NCI-H187 treated with DMSO at 0.1 percent for 48 hours (cell line): Measurements from ENCODE around the gene CPNE1.
"Not testable (repeated sequence)": the region's sequence is repeated elsewhere in the genome, so short reads cannot be mapped to it uniquely, and the experiment has no call there.

ENCODE experiments used
- DNase-seq: peaks from one replicate; lab custom pipeline; 2025; lab: John Stamatoyannopoulos, UW

Gene CPNE1

DNA sequence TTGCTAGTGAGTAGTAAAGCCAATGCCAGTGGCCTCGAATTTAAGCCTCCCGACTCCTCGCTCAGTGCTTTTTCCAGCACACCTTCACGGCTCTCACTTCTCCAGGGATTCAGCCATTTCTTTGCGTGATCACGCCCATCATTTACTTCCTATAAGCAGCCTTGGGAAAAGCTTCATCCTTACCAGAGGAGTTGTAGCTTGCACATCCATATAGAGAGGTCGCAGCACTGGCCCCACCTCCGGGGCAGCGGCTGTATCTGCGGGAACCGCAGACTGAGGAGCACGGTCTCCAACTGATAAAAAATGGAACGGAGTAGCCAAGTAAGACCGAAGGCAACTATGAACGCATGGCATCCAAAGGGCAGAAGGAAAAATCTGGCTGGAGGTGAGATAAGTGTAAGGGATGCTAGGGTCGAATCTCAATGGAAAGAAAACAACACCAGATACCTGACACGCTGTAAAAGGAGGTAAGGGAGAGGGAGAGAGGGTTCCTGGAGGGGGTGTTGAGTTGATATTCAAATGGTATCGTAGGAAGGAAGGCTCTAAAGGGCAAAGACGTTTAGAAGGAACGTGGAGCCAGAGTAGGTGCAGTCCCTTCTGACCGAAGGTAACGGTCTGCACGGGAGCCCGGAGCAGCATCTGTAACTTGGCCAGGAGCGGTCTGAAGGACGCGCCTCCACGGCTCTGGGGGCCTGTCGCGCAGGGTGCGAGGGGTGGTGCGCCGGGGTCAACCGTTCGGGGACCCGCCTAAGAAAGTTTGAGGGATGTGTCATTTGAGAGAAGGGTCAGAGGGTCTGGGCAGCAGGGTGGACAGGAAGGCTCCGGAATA lies 33.8 kb upstream of the CPNE1 start:
- DNase-seq: no peak

- DNase-seq: no peak
Measured at GRCh38 chr20:35697696-35698297, 33.1 kb upstream of the CPNE1 start.

DNA sequence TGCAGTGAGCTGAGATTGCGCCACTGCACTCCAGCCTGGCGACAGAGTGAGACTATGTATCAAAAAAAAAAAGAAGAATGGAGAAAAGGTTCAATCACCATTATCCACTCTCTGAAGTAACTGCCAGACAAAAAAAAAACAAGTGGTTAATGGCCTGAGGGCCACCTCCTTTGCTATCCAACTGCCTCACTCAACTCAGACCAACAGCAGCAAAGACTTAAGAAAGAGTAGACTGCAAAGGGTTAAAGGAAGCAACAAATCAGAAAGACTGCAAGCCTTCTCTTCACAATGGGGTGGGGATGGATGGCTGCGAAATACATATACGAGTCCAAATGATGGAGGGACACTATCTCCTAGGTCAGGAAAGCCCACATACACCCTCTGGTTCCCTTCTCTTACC lies 31.3 kb upstream of the CPNE1 start:
- no peak for DNase-seq

DNA sequence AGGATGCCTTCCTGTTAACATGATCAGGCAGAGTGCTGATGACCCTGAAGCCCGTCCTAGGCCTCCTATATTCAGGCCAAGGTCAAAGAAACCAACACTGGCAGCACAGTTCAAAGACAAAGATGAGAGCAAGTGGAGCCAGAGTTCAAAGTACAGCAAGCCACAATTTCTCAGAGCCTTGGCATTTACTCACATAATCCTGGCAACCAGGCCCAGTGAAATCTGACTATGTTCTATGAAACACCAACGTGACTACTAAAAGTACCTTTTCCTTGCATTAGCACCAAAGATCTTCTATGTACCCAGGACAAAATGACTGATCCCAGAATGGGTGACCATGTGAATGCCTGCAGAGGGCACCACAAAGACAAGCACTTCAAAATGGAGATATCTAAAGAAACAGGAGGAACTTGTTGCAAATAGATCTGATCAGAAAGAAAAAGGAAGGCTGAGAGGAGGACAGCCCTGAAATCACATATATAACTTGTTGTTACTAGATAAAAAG lies 30.6 kb upstream of the CPNE1 start:
- no peak for DNase-seq

GRCh38 chr20:35690265-35690664 lies 25.6 kb upstream of the CPNE1 start:
- DNase-seq: no peak

- DNase-seq: not testable (repeated sequence)
Measured at GRCh38 chr20:35686872-35687271, 22.2 kb upstream of the CPNE1 start.

- not testable (repeated sequence) for DNase-seq
Measured at GRCh38 chr20:35685368-35685767, 20.7 kb upstream of the CPNE1 start.

DNA sequence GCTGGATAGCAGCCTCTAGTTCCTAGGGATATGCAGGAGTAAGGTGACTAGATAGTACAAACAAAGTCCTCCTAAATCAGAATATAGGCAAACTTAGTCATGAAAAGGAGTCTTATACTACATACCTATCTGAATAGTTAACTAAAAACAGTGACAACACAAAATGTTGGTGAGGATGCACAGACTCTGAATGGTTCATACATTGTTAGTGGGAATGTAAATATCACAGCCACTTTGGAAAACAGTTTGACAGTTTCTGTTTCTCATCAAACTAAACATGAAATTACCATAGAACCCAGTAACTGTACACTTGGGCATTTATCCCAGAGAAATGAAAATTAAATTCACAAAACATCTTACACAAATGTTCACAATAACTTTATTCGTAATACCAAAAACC lies 17.3 kb upstream of the CPNE1 start:
- DNase-seq: no peak

DNA sequence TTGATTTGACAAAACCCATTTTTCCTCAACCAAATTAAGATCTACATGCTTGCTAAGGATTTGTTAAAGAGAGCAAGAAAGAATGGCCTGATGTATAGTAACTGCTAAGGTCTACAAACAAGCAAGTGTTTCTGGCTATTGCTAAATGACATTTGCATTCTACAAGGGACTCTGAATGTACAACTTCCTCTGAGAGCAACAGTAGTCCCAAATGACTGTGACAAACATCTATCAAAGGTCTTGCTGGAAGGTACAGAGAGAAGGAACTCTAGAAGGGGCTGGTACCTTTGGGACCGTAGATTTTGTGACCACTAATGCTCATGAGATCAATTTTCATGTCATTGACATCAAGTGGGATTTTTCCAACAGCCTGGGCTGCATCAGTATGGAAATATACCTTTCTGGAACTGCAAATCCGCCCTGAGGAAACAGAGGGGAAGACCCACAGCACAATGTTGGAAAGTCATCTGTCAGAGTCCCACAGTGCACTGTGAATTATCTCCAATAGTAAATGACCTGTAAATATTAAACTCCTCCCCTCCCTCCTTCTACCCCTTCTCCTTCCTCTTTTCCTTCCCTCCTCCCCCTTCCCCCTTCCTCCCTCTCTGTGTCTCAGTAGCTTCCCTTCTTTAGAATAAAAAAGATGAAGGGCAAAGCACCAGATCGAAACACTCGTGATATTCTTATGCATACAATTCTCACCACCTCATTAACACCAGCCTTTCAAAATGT lies 15.9 kb upstream of the CPNE1 start:
- DNase-seq: no peak

DNA sequence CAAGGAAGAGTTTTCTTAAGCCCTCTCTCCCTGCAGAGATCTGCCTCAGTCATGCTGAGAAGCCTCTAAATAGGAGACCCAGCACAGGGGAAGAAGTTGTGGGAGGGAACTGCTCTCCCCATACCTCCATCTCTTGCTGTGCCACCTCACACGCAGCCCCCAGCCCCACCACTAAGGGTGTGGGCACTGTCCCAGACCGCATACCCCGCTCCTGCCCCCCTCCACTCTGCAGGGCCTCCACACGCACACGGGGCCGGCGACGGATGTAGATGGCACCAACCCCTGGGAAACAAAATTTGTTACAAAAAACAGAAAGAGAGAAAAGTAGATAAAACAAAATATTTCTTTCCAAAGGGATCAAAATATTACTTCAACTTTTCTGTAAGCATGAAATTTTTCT lies 10.2 kb upstream of the CPNE1 start:
- DNase-seq: no peak

DNA sequence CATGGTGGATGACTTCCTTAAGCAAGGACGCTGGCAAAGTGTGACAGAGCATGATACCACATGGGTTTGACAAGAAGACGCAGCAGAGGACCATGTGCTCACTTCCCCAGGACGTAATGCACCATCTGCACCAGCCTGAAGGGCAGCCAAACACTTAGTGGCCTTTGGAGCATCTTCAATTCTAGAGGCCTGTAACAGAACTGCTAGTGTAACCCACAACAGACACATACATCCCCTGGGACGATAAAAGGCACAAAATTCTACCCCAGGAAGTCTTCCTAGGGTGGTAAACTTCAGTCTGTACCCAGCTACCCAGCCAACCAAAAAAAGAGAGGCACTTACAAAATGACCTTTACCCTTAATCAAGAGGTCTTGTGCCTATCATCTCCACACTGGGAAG lies 9.2 kb upstream of the CPNE1 start:
- no peak for DNase-seq

DNA sequence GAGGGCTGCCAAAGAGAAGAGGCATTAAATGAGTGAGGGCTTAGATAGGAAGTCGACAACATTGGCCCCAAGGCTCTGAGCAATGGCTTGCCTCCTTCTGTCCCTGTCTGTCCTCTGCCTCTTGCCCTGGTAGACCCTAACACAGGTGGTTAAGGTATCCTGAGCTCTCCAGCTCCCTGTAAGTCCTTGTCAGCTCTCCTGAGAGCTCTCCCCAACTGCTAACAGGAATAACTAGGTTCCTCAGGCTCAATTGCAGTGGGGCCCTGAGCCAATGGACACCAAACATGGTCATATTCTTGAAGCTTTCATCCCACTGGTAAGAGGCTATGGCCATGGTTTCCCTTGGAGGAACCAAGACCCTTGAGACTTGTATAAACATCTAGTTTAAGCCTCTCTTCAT lies 5.0 kb upstream of the CPNE1 start:
- no peak for DNase-seq

GRCh38 chr20:35669221-35669620 lies 4.5 kb upstream of the CPNE1 start:
- DNase-seq: no peak

DNA sequence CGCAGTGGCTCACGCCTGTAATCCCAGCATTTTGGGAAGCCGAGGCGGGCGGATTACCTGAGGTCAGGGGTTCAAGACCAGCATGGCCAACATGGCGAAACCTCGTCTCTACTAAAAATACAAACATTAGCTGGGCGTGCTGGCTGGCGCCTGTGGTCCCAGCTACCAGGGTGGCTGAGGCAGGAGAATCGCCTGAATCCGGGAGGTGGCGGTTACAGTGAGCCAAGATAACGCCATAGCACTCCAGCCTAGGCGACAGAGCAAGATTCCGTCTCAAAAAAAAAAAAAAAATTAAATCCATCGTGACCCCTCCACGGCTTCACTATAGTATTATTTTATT lies 1.2 kb upstream of the CPNE1 start:
- DNase-seq: no peak

DNA sequence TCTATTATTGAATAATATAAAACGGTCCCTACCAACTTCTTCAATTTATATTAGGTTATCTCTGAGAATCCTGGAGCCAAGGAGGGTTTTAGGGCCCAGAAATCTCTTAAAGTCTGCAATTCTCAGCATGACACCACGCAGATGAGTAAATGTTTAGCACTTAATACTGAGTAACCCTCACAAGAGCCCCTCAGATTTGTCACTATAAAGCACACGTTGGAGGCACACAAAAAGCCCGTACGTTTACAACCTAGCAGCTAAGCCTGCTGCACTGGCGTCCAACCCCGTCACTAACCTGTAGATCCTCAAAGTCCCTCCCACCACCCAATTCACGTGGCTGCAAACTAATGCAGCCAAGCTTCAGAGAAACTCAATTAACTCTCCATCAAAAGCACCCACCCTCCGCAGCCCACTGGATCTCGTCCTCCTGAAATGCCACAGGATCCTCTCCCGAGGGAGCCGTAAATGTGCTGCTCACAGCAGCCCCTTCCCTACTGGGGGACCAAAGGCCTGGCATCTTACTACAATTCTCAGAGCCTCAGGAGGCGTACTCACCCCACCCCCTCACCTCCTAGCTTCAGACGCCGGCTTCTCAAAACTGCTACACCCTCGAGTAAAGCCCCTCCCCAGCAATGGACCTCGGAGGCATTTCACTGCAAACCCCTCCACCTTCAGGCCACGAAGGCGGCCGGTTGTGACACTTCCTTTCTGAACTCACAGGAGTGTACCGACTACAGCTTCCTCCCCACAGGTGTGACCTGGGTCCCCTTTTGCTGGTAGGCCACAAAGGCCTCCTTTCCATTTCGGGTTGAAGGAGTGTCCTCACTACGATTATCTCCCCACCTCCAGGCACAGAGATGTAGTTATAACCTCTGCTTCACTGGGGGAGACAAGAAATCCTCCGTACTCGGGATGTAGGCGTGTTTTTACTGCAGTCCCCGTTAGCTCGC lies 909 bp downstream of the CPNE1 start:
- DNase-seq: no peak

GRCh38 chr20:35662551-35662950 lies 2.1 kb downstream of the CPNE1 start:
- no peak for DNase-seq

DNA sequence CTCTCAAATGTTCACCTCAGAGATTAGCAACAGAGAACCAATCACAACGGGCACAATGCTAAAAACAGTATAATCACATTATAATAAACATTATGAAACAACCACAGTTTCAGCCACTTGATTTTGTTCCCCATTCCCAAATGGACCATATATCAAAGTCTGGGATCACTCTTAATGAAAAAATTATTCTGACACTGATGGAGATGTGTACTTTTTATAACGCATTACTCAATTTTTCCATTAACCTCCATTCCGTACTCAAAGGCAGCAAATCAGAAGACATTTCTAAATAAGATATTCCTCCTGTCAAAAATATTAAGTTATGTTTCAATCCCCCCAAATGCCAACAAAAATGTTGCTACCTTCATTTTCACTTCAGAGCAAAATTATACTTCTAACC lies 2.8 kb downstream of the CPNE1 start:
- DNase-seq: no peak

DNA sequence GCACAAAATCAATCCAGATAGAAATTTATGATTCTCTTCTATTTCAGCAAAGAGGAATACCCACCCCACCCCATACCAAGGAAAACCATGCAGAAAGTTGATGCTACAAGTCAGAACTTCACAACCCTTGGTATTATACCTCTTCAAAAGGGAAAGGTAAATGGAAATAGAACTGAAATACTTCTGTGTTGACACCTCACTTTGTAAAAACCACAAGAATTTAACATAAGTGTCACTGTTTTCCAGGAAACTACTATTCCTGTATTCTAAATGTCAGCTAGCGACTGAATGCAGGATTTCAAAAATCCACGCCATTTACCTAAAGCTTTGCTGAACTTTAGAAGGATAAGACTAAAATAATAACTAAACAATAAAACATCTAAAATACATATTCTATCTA lies 3.6 kb downstream of the CPNE1 start:
- DNase-seq: no peak

GRCh38 chr20:35660122-35660937 lies 4.4 kb downstream of the CPNE1 start:
- no peak for DNase-seq

- no peak for DNase-seq
Measured at GRCh38 chr20:35657271-35657670, 7.4 kb downstream of the CPNE1 start.

GRCh38 chr20:35654415-35654814 lies 10.3 kb downstream of the CPNE1 start:
- DNase-seq: no peak
